Stimulated activated memory B cell treated with anti-CD40 and anti-IgM and Interleukin-4, amounts not matched to agents 10 μg/mL and 1 μg/mL and 100 μg/mL, for 72 hours (primary cell): ENCODE measurements around the gene ANKRD11.
"Not testable (repeated sequence)": the region's sequence is repeated elsewhere in the genome, so short reads cannot be mapped to it uniquely, and the experiment has no call there.

Experiments
- ATAC-seq: fragments of 150-1000 bp; cut with Tn5 transposase; 2 replicates; pipeline ENCODE4 v1.10.0; 2021
- H3K27ac Mint-ChIP-seq: one replicate; pipeline ENCODE4 v1.8.0; 2022; ENCODE audit warnings: mild to moderate bottlenecking, mixed read lengths
- H3K27me3 Mint-ChIP-seq: one replicate; pipeline ENCODE4 v1.8.0; 2022; ENCODE audit warnings: mixed read lengths
- H3K36me3 Mint-ChIP-seq: one replicate; pipeline ENCODE4 v1.8.0; 2022; ENCODE audit warnings: mixed read lengths
- H3K4me1 Mint-ChIP-seq: one replicate; pipeline ENCODE4 v1.8.0; 2022; ENCODE audit warnings: mixed read lengths
- H3K4me3 Mint-ChIP-seq: one replicate; pipeline ENCODE4 v1.8.0; 2022; ENCODE audit warnings: mild to moderate bottlenecking, moderate library complexity, mixed read lengths
- H3K9me3 Mint-ChIP-seq: one replicate; pipeline ENCODE4 v1.8.0; 2022; ENCODE audit warnings: mixed read lengths

Gene ANKRD11

GRCh38 chr16:89362540-89363223 lies 127.7 kb downstream of the ANKRD11 start:
- peak overlapping the region; percentile 58 for H3K4me3 Mint-ChIP-seq
- not testable (repeated sequence) for H3K9me3 Mint-ChIP-seq, H3K27me3 Mint-ChIP-seq, ATAC-seq, H3K36me3 Mint-ChIP-seq
- peak overlapping the region; percentile 78 for H3K27ac Mint-ChIP-seq
- peaks cover 81% of the 10 kb centered on the region for H3K4me1 Mint-ChIP-seq

DNA sequence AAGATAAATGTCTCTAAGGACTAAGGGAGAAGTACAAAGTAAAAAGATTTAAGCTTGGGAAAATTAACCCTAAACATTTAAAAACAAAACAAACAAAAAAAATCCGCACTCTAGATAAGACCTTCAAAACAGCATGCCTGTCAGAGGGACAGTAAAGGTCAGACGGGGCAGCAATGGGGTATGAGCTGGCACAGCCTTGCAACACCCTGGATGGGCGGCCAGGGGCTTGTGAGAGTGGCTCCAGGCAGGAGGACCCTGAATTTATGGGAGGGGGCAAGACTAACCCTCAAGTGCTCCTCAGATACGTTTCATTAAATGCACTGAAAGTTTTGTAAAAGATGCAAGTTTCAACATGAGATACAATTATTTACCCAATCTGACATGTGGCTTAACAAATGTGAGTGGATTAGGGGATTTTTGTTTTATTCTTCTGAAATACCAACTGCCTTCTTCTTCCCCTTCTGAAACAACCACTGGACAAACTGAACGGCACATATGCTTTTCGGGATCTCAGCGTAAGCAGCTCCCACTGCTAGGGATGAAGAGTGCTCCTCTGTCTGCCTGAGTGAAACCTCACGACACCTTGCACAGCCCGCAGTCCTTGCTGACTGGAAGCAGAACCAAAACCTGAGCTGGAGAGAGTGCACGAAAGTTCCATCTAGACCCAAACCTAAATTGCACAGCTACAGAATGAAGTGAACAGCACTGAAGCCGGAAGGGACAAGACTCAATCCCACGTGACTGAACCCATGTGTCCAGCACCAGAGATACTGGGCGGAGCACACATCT lies 128.4 kb downstream of the ANKRD11 start:
- Mint-ChIP-seq H3K4me3 (peak overlapping the region; percentile 58), H3K27ac (peak overlapping the region; percentile 78), H3K9me3 (no peaks in the 10 kb centered on the region), H3K36me3 (peaks cover 10% of the 10 kb centered on the region), H3K4me1 (peaks cover 81% of the 10 kb centered on the region), H3K27me3 (no peaks in the 10 kb centered on the region)
- peak; percentile 87 for ATAC-seq

- peaks cover 80% of the 10 kb centered on the region for H3K4me1 Mint-ChIP-seq
- peaks cover 11% of the 10 kb centered on the region for H3K36me3 Mint-ChIP-seq
- H3K27ac Mint-ChIP-seq: peak overlapping the region; percentile 78
- no peaks in the 10 kb centered on the region for H3K27me3 Mint-ChIP-seq
- H3K4me3 Mint-ChIP-seq: peak overlapping the region; percentile 24
- ATAC-seq: peak; percentile 90
- H3K9me3 Mint-ChIP-seq: no peaks in the 10 kb centered on the region
These were observed 129.5 kb downstream of the ANKRD11 start for GRCh38 chr16:89360760-89361435.

GRCh38 chr16:89359264-89360147 lies 130.9 kb downstream of the ANKRD11 start:
- no peaks in the 10 kb centered on the region for H3K9me3 Mint-ChIP-seq
- no peak overlapping the region for H3K27ac Mint-ChIP-seq
- no peak overlapping the region for H3K4me3 Mint-ChIP-seq
- H3K27me3 Mint-ChIP-seq: no peaks in the 10 kb centered on the region
- peaks cover 80% of the 10 kb centered on the region for H3K4me1 Mint-ChIP-seq
- ATAC-seq: no peak
- peaks cover 19% of the 10 kb centered on the region for H3K36me3 Mint-ChIP-seq

DNA sequence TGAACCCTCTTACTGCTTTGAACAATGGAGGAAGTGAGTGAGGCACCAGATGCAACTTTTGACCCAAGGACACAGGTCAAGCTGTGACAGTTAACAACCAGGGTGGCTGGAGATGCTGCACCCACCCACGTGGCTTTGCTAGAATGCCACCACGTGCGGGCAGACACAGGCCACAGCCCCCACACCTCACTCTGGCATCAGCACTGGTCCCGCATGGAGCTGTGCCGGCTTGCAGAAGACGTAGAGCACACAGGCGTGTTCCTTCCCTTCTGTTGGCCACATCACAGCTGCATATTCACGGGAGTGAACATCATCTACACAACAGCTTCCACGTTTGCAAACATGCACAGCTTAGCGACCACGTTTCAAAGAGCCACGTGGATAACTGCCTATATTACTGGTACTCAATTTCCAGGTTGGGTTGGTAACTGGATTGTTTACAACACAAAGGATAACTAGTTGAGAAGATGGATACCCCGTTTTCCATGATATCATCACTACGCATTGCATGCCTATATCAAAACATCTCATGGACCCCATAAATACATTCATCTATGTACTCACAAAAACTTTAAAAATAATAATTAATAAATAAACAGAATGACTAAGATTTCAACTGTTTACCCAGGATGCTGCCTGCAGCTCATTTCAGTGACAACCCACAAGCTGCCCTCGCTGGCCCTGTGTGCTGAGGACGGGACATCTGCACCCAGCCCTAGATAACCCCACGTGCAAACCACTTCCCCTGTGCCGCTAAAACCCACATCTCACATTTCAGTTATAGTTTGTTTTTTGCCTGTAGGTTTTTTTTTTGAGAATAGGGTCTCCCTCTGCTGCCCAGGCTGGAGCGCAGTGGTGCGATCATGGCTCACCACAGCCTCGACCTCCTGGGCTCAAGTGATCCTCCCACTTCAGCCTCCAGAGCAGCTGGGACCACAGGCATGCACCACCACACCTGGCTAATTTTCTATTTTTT lies 132.0 kb downstream of the ANKRD11 start:
- no peak for ATAC-seq
- no peak overlapping the region for H3K27ac Mint-ChIP-seq
- peaks cover 19% of the 10 kb centered on the region for H3K36me3 Mint-ChIP-seq
- H3K27me3 Mint-ChIP-seq: no peaks in the 10 kb centered on the region
- H3K4me1 Mint-ChIP-seq: peaks cover 80% of the 10 kb centered on the region
- H3K4me3 Mint-ChIP-seq: no peak overlapping the region
- no peaks in the 10 kb centered on the region for H3K9me3 Mint-ChIP-seq

GRCh38 chr16:89357055-89357816 lies 133.1 kb downstream of the ANKRD11 start:
- no peak overlapping the region for H3K4me3 Mint-ChIP-seq
- peaks cover 85% of the 10 kb centered on the region for H3K4me1 Mint-ChIP-seq
- peaks cover 19% of the 10 kb centered on the region for H3K36me3 Mint-ChIP-seq
- no peaks in the 10 kb centered on the region for H3K9me3 Mint-ChIP-seq
- no peaks in the 10 kb centered on the region for H3K27me3 Mint-ChIP-seq
- H3K27ac Mint-ChIP-seq: no peak overlapping the region
- no peak for ATAC-seq

DNA sequence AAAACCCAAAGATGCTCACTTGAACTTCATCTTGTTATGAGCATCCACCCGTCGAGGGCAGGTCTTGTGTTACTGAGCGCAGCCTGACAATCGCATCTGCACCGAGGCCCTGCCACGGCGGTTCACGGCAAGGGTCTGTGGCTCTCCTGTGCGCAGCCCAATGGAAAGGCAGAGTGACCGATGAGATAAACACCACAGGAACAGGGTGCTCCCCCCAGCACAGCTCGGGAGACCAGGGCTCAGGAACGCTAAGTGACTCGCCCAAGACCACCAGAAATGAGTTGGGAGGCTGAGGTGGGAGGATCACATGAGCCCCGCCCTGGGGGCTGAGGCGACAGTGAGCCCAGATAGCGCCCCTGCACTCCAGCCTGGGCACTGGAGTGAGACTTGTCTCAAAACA lies 134.7 kb downstream of the ANKRD11 start:
- Mint-ChIP-seq H3K4me3 (no peak overlapping the region), H3K36me3 (peaks cover 26% of the 10 kb centered on the region), H3K4me1 (peaks cover 81% of the 10 kb centered on the region), H3K9me3 (no peaks in the 10 kb centered on the region), H3K27me3 (no peaks in the 10 kb centered on the region), H3K27ac (no peak overlapping the region)
- no peak for ATAC-seq

- Mint-ChIP-seq H3K9me3 (no peaks in the 10 kb centered on the region), H3K27me3 (no peaks in the 10 kb centered on the region), H3K4me3 (no peak overlapping the region), H3K4me1 (peaks cover 81% of the 10 kb centered on the region), H3K27ac (no peak overlapping the region), H3K36me3 (peaks cover 31% of the 10 kb centered on the region)
- no peak for ATAC-seq
These were observed 135.4 kb downstream of the ANKRD11 start for GRCh38 chr16:89355007-89355406.

DNA sequence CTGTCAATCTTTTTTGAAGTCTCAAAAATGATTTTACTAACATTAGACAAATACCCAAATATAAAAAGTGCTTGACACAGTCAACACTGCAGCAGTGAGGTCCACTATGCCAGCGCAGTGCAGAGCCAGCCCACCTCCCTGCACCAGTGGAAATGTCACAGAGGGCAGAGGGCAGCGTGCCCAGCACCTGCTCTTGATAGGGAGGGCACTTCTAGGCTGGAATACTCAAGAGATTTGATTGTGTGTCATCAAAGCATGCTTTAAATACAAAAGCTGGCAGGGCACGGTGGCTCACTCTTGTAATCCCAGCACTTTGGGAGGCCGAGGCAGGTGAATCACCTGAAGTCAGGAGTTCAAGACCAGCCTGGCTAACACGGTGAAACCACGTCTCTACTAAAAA lies 136.0 kb downstream of the ANKRD11 start:
- Mint-ChIP-seq H3K36me3 (peaks cover 32% of the 10 kb centered on the region), H3K4me3 (no peak overlapping the region), H3K9me3 (no peaks in the 10 kb centered on the region), H3K27ac (no peak overlapping the region), H3K4me1 (peaks cover 81% of the 10 kb centered on the region), H3K27me3 (no peaks in the 10 kb centered on the region)
- ATAC-seq: no peak

DNA sequence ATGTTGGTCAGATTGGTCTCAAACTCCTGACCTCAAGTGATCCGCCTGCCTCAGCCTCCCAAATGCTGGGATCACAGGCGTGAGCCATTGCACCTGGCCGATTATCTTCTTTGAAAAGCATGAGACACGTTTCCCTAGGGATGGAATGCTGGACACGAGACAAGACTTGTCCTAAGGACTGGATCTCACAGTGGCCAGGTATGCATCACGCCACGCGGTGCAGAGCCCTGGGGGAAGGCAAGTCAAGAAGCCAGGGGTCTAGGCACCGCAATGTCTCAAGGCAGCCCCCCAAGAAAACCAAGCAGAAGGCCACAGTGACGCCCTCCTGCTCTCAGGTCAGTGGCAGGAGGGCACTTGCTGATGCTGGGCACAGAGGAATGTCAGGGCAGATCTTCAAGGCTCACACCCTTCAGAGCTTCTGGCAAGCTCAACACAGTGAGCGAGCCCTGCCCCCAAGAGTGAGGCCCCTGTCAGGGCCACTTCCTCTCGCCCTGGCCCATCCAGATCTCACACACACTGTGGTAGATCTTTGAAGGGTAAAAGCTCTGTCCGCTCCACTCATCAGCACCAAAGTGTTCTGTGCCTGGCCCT lies 138.2 kb downstream of the ANKRD11 start:
- H3K4me3 Mint-ChIP-seq: no peak overlapping the region
- peaks cover 29% of the 10 kb centered on the region for H3K36me3 Mint-ChIP-seq
- ATAC-seq: no peak
- H3K27ac Mint-ChIP-seq: no peak overlapping the region
- H3K27me3 Mint-ChIP-seq: no peaks in the 10 kb centered on the region
- H3K4me1 Mint-ChIP-seq: peaks cover 73% of the 10 kb centered on the region
- no peaks in the 10 kb centered on the region for H3K9me3 Mint-ChIP-seq

DNA sequence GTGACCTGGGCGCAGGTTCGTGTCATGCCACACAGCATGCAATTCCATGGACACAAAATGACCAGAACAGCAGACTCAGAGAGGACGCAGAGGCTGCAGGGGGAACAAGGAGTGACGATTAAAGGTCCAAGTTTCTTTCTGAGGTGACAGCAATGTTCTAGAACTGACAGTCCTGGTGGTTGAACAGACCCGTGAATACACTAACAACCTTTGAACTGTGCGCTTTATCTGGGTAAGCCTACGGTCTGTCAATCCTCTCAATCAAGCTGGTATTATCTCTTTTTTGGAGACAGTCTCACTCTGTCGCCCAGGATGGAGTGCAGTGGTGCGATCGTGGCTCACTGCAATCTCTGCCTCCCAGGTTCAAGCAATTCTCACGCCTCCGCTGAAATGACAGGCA lies 138.7 kb downstream of the ANKRD11 start:
- Mint-ChIP-seq H3K9me3 (no peaks in the 10 kb centered on the region), H3K4me3 (no peak overlapping the region), H3K27me3 (no peaks in the 10 kb centered on the region), H3K27ac (no peak overlapping the region), H3K36me3 (peaks cover 29% of the 10 kb centered on the region), H3K4me1 (peaks cover 73% of the 10 kb centered on the region)
- ATAC-seq: no peak

DNA sequence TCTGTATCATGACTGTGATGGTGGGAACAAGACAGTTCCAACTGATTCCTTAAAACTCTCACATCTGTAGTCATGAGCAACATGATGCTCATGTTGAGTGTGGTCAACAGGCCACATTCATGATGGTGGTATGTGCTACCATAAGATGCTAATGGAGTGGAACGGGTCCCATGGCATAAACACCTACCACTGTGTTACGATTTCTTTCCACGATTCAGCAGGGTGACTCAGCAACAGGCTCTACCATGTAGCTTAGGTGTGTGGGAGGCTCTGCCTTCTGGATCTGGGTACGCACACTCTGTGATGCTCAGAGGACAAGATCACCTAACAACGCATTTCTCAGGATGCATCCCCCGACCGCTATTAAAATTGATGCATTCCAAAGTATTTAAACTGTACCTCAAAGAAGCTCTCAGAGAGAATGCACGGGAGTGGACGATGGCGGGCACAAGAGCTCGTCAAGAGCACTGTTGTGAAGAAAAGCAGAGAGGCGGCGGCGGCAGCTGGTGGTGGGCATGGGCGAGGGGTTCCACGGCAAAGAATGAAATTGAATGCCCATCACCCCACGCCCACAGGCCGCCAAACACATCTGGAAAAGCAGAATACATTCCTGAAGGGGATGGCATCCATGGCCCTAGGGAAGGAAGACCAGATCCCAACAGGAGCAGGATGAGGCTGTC lies 139.5 kb downstream of the ANKRD11 start:
- Mint-ChIP-seq H3K4me1 (peaks cover 81% of the 10 kb centered on the region), H3K36me3 (peaks cover 36% of the 10 kb centered on the region), H3K27ac (peak overlapping the region; percentile 1), H3K4me3 (no peak overlapping the region), H3K27me3 (no peaks in the 10 kb centered on the region), H3K9me3 (no peaks in the 10 kb centered on the region)
- ATAC-seq: no peak
